ENCODE data around the gene MROH7. TPM values are rescaled to one million over a fixed set of nuclear protein-coding genes. Genes with fewer than 3 reads are reported as not detected.

Gene MROH7
- total RNA-seq, 1 experiment from 2014 or later, result 0.13 TPM

DNA sequence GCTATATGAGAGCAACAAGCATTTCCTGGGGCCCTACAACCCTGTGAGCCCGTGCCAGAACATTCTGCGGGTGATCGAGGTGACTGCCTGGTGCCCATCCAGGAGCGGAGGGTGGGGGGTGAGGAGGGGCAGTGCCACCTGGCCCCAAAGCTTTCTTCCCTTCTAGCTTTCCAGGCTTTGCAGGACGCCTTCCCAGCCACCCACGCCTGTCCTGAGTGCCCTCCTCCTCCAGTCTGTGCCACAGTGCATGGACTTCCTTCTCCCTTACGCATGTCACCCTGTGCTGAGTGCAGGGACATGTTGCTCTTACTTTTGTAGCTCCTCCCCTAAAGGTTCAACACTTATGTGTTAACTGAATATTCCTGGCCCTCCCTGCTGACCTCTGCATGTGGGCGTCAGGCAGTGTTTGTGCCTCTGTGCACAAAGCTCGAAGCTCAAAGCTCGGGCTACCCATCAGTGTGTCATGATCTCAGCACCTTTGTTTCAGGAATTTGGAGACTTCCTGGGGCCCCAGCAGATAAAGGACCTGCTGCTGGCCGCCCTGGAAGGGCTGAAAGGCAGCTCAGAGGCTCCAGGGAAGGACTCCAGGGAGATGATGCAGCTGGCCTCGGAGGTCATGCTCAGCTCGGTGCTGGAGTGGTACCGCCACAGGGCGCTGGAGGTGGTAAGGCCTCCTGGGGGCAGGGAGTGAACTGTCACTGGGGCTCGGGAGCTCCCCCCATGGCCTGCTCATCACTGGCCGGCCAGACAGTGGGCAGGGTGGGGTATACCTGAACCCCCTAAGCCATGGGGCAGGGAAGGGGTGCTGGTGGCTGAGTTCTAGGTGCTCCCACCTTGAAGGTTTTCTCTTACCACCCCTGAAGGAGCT is 37.4 kb downstream of the MROH7 start (continued):
- TF ChIP-seq, protein P1, sequence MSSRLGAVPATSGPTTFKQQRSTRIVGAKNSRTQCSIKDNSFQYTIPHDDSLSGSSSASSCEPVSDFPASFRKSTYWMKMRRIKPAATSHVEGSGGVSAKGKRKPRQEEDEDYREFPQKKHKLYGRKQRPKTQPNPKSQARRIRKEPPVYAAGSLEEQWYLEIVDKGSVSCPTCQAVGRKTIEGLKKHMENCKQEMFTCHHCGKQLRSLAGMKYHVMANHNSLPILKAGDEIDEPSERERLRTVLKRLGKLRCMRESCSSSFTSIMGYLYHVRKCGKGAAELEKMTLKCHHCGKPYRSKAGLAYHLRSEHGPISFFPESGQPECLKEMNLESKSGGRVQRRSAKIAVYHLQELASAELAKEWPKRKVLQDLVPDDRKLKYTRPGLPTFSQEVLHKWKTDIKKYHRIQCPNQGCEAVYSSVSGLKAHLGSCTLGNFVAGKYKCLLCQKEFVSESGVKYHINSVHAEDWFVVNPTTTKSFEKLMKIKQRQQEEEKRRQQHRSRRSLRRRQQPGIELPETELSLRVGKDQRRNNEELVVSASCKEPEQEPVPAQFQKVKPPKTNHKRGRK (CRISPR knock-in tag; IDR thresholded peaks at IDR 0.05; ENCODE audit: borderline replicate concordance), result no peak
- no peak for TF ChIP-seq ATF2 (CRISPR knock-in tag; IDR thresholded peaks at IDR 0.05; ENCODE audit: borderline replicate concordance, low read depth)
- no peak for TF ChIP-seq PRRX2 (CRISPR knock-in tag; IDR thresholded peaks at IDR 0.05)

- DNase-seq (ENCODE audit: low spot score), result no peak
- H3K36me3 Mint-ChIP-seq, result no peaks in the 10 kb centered on the region
- CTCF ChIA-PET, result interaction anchor here (1.4 to 2.5 kb wide), 3 partner anchors 112 to 132 kb away, joined by 4 to 10 read pairs (median 8); partner anchors contain the start of genes ACOT11 and TTC22
- no peaks in the 10 kb centered on the region for H3K9me3 Mint-ChIP-seq
- no peak overlapping the region for H3K27ac Mint-ChIP-seq
- ATAC-seq, result no peak
- no peak overlapping the region for H3K4me3 Mint-ChIP-seq
- H3K4me1 Mint-ChIP-seq, result peaks cover 10% of the 10 kb centered on the region
- peaks cover 3% of the 10 kb centered on the region; the same call in 1 of the 2 replicates for H3K27me3 Mint-ChIP-seq (ENCODE audit: low read depth)
- POLR2A ChIA-PET, result no interaction called here
- TF ChIP-seq NFE2L1 (CRISPR knock-in tag; IDR thresholded peaks at IDR 0.05), result no peak
- TF ChIP-seq GRHL2 (CRISPR knock-in tag; IDR thresholded peaks at IDR 0.05; ENCODE audit: insufficient replicate concordance, severe bottlenecking), result no peak
- TF ChIP-seq, protein P1 (CRISPR knock-in tag; IDR thresholded peaks at IDR 0.05; ENCODE audit: borderline replicate concordance), result no peak
- no peak for TF ChIP-seq SMAD4 (CRISPR knock-in tag; IDR thresholded peaks at IDR 0.05)
- no peak for TF ChIP-seq ZNF219 (CRISPR knock-in tag; IDR thresholded peaks at IDR 0.05; ENCODE audit: borderline replicate concordance)
- no peak for TF ChIP-seq ZNF671 (CRISPR knock-in tag; IDR thresholded peaks at IDR 0.05)
- TF ChIP-seq, protein P2, sequence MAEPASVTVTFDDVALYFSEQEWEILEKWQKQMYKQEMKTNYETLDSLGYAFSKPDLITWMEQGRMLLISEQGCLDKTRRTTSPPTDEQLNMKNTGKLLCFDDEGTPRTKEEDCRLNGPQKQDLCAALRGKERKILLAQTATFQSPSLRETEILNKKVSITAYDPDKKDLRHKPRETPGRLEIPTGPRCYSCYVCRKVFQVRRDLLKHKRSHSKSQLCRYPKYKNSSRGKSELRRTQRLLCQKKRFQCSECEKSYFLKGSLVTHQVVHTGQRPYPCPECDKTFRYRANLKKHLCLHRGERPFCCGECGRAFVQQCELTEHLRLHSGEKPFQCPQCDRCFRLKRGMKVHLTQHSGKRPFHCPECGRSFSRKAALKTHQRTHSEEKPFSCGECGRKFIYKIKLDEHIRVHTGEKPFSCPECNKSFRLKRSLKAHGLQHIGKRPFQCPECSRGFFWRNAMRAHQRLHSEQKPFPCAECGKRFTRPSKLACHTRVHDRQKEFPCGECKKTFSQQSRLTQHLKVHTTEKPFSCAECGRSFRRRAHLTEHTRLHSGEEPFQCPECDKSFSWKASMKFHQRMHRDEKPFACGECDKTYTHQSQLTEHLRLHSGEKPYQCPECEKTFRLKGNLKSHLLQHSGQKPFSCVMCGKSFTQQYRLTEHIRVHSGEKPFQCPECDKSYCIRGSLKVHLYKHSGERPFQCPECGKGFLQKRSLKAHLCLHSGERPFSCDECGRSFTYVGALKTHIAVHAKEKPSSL (CRISPR knock-in tag; conservative IDR thresholded peaks at IDR 0.05), result no peak
- TF ChIP-seq AR (CRISPR knock-in tag; IDR thresholded peaks at IDR 0.05), result no peak
- no peak for TF ChIP-seq ATF3 (CRISPR knock-in tag; conservative IDR thresholded peaks at IDR 0.05)
- TF ChIP-seq ZNF281 (CRISPR knock-in tag; IDR thresholded peaks at IDR 0.05), result no peak
- TF ChIP-seq FOXK1 (CRISPR knock-in tag; IDR thresholded peaks at IDR 0.05), result no peak
- TF ChIP-seq, protein P3, sequence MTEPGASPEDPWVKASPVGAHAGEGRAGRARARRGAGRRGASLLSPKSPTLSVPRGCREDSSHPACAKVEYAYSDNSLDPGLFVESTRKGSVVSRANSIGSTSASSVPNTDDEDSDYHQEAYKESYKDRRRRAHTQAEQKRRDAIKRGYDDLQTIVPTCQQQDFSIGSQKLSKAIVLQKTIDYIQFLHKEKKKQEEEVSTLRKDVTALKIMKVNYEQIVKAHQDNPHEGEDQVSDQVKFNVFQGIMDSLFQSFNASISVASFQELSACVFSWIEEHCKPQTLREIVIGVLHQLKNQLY (CRISPR knock-in tag; IDR thresholded peaks at IDR 0.05), result no peak
- no peak for TF ChIP-seq ATF1 (CRISPR knock-in tag; IDR thresholded peaks at IDR 0.05)
- TF ChIP-seq, protein P4, sequence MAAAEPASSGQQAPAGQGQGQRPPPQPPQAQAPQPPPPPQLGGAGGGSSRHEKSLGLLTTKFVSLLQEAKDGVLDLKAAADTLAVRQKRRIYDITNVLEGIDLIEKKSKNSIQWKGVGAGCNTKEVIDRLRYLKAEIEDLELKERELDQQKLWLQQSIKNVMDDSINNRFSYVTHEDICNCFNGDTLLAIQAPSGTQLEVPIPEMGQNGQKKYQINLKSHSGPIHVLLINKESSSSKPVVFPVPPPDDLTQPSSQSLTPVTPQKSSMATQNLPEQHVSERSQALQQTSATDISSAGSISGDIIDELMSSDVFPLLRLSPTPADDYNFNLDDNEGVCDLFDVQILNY (CRISPR knock-in tag; IDR thresholded peaks at IDR 0.05), result no peak
- TF ChIP-seq MYBL2 (CRISPR knock-in tag; IDR thresholded peaks at IDR 0.05), result no peak
- TF ChIP-seq, protein P5, sequence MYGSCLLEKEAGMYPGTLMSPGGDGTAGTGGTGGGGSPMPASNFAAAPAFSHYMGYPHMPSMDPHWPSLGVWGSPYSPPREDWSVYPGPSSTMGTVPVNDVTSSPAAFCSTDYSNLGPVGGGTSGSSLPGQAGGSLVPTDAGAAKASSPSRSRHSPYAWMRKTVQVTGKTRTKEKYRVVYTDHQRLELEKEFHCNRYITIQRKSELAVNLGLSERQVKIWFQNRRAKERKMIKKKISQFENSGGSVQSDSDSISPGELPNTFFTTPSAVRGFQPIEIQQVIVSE (CRISPR knock-in tag; IDR thresholded peaks at IDR 0.05; ENCODE audit: borderline replicate concordance), result no peak
These were observed 38.1 kb downstream of the MROH7 start for GRCh38 chr1:54679706-54680105.

Measured in WTC11 (cell line).